ENCODE results near the gene MYCL.
A peak's percentile ranks its signal among the peaks of the same experiment; 100 is the strongest.

The MYCL gene

DNA sequence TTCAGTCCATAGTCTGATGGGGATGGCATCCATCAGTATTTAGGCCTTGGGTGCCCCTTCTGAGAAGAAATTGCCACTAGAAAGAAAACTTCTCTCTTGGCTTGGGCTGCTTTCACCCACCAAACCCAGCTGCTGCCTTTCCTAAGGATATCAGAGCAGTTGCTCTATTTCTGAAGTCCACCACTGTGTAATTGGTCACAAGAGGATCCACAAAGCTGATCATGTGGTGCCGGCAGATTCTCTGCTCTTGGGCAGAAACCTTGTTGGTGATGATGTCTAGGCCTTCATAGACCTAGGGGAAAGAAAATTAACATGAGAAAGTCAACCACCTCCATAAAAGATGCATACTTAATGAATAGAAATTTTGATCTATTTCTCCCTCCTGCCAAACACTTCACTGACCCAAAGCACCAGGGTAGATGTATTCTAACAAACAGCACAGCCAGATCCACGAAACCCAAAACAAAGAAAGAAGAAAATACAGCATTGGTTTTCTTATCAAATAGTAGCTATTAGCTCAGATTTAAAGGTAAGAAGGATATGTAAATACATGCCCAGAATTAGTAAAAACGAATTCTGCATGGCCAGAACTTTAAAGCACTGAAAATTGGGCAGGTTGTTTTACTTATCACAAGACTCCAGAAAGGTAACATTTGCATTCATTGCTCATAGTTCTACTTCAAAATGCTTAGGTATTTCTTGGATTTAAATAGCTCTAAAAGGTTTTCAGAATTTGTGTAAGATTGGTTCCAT is 44.4 kb downstream of the MYCL start:
- DNase-seq (ENCODE audit: low read depth in 2 of 3, low spot score in 2 of 3): no peak

DNA sequence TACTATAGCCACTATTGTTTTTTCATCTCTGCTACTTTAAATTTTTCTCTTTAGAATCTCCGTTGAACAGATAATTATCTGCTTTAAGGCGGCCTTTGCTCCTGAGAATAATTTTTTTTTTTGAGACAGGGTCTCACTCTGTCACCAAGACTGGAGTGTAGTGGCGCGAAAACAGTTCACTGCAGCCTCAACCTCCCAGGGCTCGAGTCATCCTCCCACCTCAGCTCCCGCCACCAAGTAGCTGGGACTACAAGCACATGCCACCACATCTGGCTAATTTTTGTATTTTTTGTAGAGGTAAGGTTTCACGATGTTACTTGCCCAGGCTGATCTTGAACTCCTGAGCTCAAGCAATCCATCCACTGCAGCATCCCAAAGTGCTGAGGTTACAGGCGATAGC is 47.0 kb downstream of the MYCL start:
- no peak for DNase-seq (ENCODE audit: low read depth in 2 of 3, low spot score in 2 of 3)

DNA sequence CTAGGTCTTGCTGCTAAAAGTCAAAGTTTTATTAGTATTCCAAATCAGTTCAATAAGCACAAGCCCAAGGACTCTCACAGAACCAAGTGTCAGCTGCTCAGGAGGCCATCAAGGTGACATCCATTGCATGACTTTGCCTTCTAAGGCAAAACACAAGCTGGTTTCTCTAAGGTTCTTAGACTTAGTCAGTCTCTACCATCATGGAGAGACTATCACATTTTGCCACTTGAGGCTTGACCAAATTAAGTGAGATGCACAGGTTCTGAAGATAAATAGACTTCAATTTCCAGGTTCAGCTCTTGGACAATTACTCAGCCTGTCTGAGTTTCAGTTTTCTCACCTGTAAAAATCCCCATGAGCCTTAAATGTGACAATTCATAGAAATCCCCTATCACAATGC is 47.4 kb downstream of the MYCL start:
- no peak for DNase-seq (ENCODE audit: low read depth in 2 of 3, low spot score in 2 of 3)

GRCh38 chr1:39852876-39853275 is 48.8 kb downstream of the MYCL start:
- DNase-seq (ENCODE audit: low read depth in 2 of 3, low spot score in 2 of 3): no peak

- no peak for DNase-seq (ENCODE audit: low read depth in 2 of 3, low spot score in 2 of 3)
These were observed 49.4 kb downstream of the MYCL start for GRCh38 chr1:39852214-39852791.

GRCh38 chr1:39850606-39851216 is 51.0 kb downstream of the MYCL start:
- no peak for DNase-seq (ENCODE audit: low read depth in 2 of 3, low spot score in 2 of 3)

DNA sequence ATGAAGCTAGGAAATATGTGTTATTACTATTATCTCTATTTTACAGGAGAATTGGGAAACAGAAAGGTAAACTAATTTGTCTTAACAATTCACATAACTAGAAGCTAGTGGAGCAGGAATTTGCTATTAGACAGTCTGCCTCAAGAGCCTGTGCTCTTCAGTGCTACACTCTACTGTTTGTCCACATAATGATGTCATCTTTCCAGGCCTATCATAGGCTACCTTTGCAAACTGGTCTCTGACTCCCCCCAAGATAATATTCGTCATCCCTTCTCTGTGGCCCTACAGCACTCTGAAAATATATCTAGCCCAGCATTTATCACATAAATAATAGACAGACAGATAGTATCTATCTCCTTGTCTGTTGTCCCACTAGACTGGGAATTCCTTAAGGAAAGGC is 52.5 kb downstream of the MYCL start:
- DNase-seq (ENCODE audit: low read depth in 2 of 3, low spot score in 2 of 3): no peak

DNA sequence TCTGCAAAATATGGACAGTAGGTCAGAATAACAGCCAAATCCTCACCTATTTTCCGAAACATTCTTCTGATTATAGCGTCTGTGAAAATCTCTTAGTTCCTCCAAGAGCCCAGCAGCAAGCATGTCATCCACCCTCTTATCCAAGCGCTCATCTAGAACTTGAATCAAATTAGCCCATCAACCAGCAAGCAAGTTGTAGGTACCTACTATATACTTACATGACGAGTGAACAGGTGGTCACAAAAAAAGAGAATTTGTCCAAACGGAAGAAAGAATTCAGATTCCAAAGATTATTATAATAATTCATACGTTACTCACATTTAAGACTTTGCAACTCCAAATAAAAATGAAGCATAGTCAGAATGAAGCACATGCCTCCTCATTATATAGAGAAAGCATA is 53.8 kb downstream of the MYCL start:
- DNase-seq (ENCODE audit: low read depth in 2 of 3, low spot score in 2 of 3): no peak

GRCh38 chr1:39846796-39847195 is 54.9 kb downstream of the MYCL start:
- DNase-seq (ENCODE audit: low read depth in 2 of 3, low spot score in 2 of 3): no peak

GRCh38 chr1:39845569-39846566 is 55.8 kb downstream of the MYCL start:
- DNase-seq (ENCODE audit: low read depth in 2 of 3, low spot score in 2 of 3): peak; percentile 23 to 41 (median 32)
